K562 (cell line): ENCODE data around the gene TTBK2. TPM values are rescaled to one million over a fixed set of nuclear protein-coding genes. Genes with fewer than 3 reads are reported as not detected.

Experiments used
- ATAC-seq: fragments of 200-7000 bp; cut with Tn5 transposase; 3 replicates; pipeline ENCODE4 v1.9.1; 2020; ENCODE audit warnings: moderate library complexity
- BruUV-seq: library from RNA; stranded (reverse); fragments of 400-500 nt; replicated peaks from 2 replicates; lab custom pipeline; 2021; lab: Mats Ljungman, UMichigan
- CTCF ChIA-PET: fragments of 300-600 bp; formaldehyde crosslinking; extraction: SDS; loops from one replicate; lab custom pipeline; 2021; ENCODE audit warnings: low intra/inter-chr PET ratio; lab: Yijun Ruan, JAX
- POLR2A ChIA-PET: fragments of 300-600, 350-650 bp; sonication (Branson Sonifier 250); formaldehyde crosslinking; extraction: SDS; loops from one replicate; lab custom pipeline; 2021; ENCODE audit warnings: antibody characterized with exemption, inconsistent platforms; lab: Yijun Ruan, JAX
- DNase-seq, 4 experiments: peaks; one replicate each; pipeline versions ENCODE4 v3.0.0 to v3.0.0-alpha.2; 2011 to 2018; ENCODE audit warnings: low spot score in 3 of 4, mixed read lengths in 3 of 4; ENCODE audit errors: extremely low read depth in 1 of 4
- FAIRE-seq: peaks from 2 replicates; lab custom pipeline; 2011; peaks lifted over from hg19 to GRCh38; lab: Jason Lieb, UNC
- H2AFZ ChIP-seq: 2 replicates; pipeline ENCODE4 v1.6.0; 2011; ENCODE audit warnings: low read depth, low read length, control low read depth, inconsistent platforms
- H3K27ac ChIP-seq: fragments of 200-600 bp; 3 replicates; pipeline ENCODE4 v1.8.0; 2011; ENCODE audit warnings: low read depth, mild to moderate bottlenecking, control low read depth, inconsistent platforms, low read length, moderate library complexity, mixed read lengths; ENCODE audit errors: extremely low read depth
- H3K27me3 ChIP-seq, 2 experiments: fragments of 300-600 bp in 1 of 2; 2 replicates in 1 of 2; 3 replicates in 1 of 2; pipeline versions ENCODE4 v1.6.0 to v1.8.0; 2011; ENCODE audit warnings: inconsistent platforms in 2 of 2, low read length in 2 of 2, mild to moderate bottlenecking in 1 of 2, mixed read lengths in 1 of 2, moderate library complexity in 1 of 2; ENCODE audit not compliant: control insufficient read depth in 2 of 2, insufficient read depth in 2 of 2
- H3K36me3 ChIP-seq: fragments of 300-600 bp; 3 replicates; pipeline ENCODE4 v1.8.0; 2011; ENCODE audit warnings: mild to moderate bottlenecking, low read length, inconsistent platforms; ENCODE audit not compliant: control insufficient read depth, insufficient read depth
- H3K4me1 ChIP-seq, 2 experiments: fragments of 200-600 bp in 1 of 2; replicated peaks in 1 of 2; 2 replicates in 1 of 2; 3 replicates in 1 of 2; pipeline versions ENCODE4 v1.5.1 to v1.8.0; 2011; ENCODE audit warnings: inconsistent platforms in 2 of 2, low read length in 2 of 2, mild to moderate bottlenecking in 1 of 2, mixed read lengths in 1 of 2, moderate library complexity in 1 of 2; ENCODE audit not compliant: control insufficient read depth in 2 of 2, insufficient read depth in 2 of 2
- H3K4me2 ChIP-seq: 2 replicates; pipeline ENCODE4 v1.6.1; 2011; ENCODE audit warnings: low read length, control low read depth, inconsistent platforms, mixed read lengths; ENCODE audit not compliant: insufficient read depth
- H3K4me3 ChIP-seq: fragments of 200-600 bp; sonication (generic), shearing (Covaris generic); 2 replicates; pipeline ENCODE4 v1.5.1; 2016; ENCODE audit warnings: control low read depth, inconsistent platforms
- H3K79me2 ChIP-seq: fragments of 200-600 bp; 3 replicates; pipeline ENCODE4 v1.8.0; 2011; ENCODE audit warnings: low read length, inconsistent platforms; ENCODE audit not compliant: control insufficient read depth, insufficient read depth
- H3K9ac ChIP-seq, 2 experiments: 2 replicates each; pipeline versions ENCODE4 v1.6.0 to v1.6.1; 2011; ENCODE audit warnings: low read depth in 2 of 2, low read length in 2 of 2, control low read depth in 1 of 2, inconsistent platforms in 1 of 2, mild to moderate bottlenecking in 1 of 2, mixed read lengths in 1 of 2; ENCODE audit not compliant: insufficient read depth in 1 of 2
- H3K9me1 ChIP-seq: one replicate; pipeline ENCODE4 v1.6.0; 2011; ENCODE audit warnings: inconsistent platforms, mild to moderate bottlenecking, low read length, moderate library complexity; ENCODE audit not compliant: control insufficient read depth, insufficient read depth
- H3K9me3 ChIP-seq: replicated peaks from 2 replicates; pipeline ENCODE4 v1.5.1; 2011; ENCODE audit warnings: low read depth, low read length, inconsistent platforms; ENCODE audit not compliant: control insufficient read depth, insufficient read depth
- H4K20me1 ChIP-seq: replicated peaks from 2 replicates; pipeline ENCODE4 v1.6.1; 2011; ENCODE audit warnings: low read length, inconsistent platforms, mixed read lengths; ENCODE audit not compliant: control insufficient read depth, insufficient read depth
- ARID4B ChIP-seq: sonication (generic); formaldehyde crosslinking; IDR thresholded peaks from 2 replicates; pipeline ENCODE4 v1.8.0; 2022; ENCODE audit warnings: mild to moderate bottlenecking, missing genetic modification reagents
- E2F1 ChIP-seq: sonication (generic); formaldehyde crosslinking; IDR thresholded peaks from 2 replicates; pipeline ENCODE4 v1.8.1; 2023; ENCODE audit warnings: mild to moderate bottlenecking, missing genetic modification reagents, moderate library complexity
- HNRNPK ChIP-seq: fragments of 200-400 bp; formaldehyde crosslinking; IDR thresholded peaks from one replicate; pipeline ENCODE4 v1.6.1; 2018; ENCODE audit warnings: mild to moderate bottlenecking, low read depth, low read length; ENCODE audit not compliant: poor library complexity, severe bottlenecking
- KHSRP ChIP-seq: fragments of 450-650 bp; IDR thresholded peaks from 2 replicates; pipeline ENCODE4 v1.6.1; 2017
- NFIX ChIP-seq: fragments of 250-450 bp; sonication (Bioruptor Pico); IDR thresholded peaks from 2 replicates; pipeline ENCODE4 v1.4.0; 2020; ENCODE audit warnings: low read depth, mild to moderate bottlenecking, moderate library complexity
- NR1H2 ChIP-seq: sonication (generic); formaldehyde crosslinking; IDR thresholded peaks from 2 replicates; pipeline ENCODE4 v1.4.0; 2020; ENCODE audit warnings: mild to moderate bottlenecking, missing genetic modification reagents
- WGBS: fragments of 100-300 bp; shearing (Covaris generic); methylation state at CpG from one replicate; pipeline ENCODE4 v1.1.6; 2016; ENCODE audit warnings: low coverage, mixed read lengths; ENCODE audit not compliant: insufficient coverage; ENCODE audit errors: missing lambda C conversion rate; 5-methylcytosine and 5-hydroxymethylcytosine counted together
- in situ Hi-C: fragments of 300-500 bp; cut with MboI; formaldehyde crosslinking; loops from 4 replicates; pipeline ENCODE4 v1.15.0; 2018; ENCODE audit warnings: inconsistent platforms, mixed read lengths
- intact Hi-C: fragments of 100-400 bp; cut with micrococcal nuclease; formaldehyde crosslinking; loops from 2 replicates; pipeline ENCODE4 v1.14.2; 2022
- polyA plus RNA-seq, 8 experiments: library from polyadenylated mRNA; depleted of rRNA in 4 of 8; stranded (reverse) in 5 of 8; unstranded in 3 of 8; fragments of >200 nt; fragmentation: Nextera tagmentation in 2 of 8; fragmentation: Illumina TruSeq in 1 of 8; extraction: Ambion mirVana in 2 of 8; extraction: Trizol in 1 of 8; gene quantifications; 2 replicates each; pipeline versions ENCODE4 v1.2.1 to v1.2.3, GENCODE V29; 2011 to 2014; ENCODE audit warnings: inconsistent platforms in 1 of 8, missing spikeins in 1 of 8
- total RNA-seq, 7 experiments: library from RNA; depleted of rRNA in 6 of 7; stranded (reverse); fragments of >200 nt in 6 of 7; fragmentation: Illumina TruSeq in 2 of 7; extraction: Trizol in 2 of 7; gene quantifications; 2 replicates each; pipeline versions ENCODE4 v1.2.1 to v1.2.3, GENCODE V29; 2011 to 2021; ENCODE audit warnings: low replicate concordance in 1 of 7

TTBK2 gene
- total and polyA plus RNA-seq, 9 of the 15 experiments (the other 6 are each of a cell fraction or from before 2014, with no cell fraction given), result 0.89 to 8.0 (median 4.8) TPM

- H3K4me2 ChIP-seq, result no peak overlapping the region
- H3K9me1 ChIP-seq, result no peaks in the 10 kb centered on the region
- peaks cover 3% of the 10 kb centered on the region; the same call in 1 of the 2 replicates for H4K20me1 ChIP-seq
- 54% methylated on average over 6 of the region's 6 CpGs for WGBS
- CTCF ChIA-PET, result no interaction called here
- ATAC-seq (no peak), DNase-seq (no peak)
- H3K79me2 ChIP-seq, result no peaks in the 10 kb centered on the region
- H3K27me3 ChIP-seq, result no peaks in the 10 kb centered on the region
- no peak overlapping the region for H3K4me3 ChIP-seq
- H3K27ac ChIP-seq, result no peak overlapping the region
- 0 out of 4 replicates have a peak overlapping the region, but pooled peaks of 1 of the 2 experiments have one; percentile 13 for H3K9ac ChIP-seq
- no peaks in the 10 kb centered on the region; a peak in 2 of 5 replicates for H3K4me1 ChIP-seq
- no peak overlapping the region for H2AFZ ChIP-seq
- H3K9me3 ChIP-seq, result no peaks in the 10 kb centered on the region
- H3K36me3 ChIP-seq, result no peaks in the 10 kb centered on the region
- POLR2A ChIA-PET, result no interaction called here
- no peak for TF ChIP-seq NFIX (CRISPR knock-in tag)
- TF ChIP-seq HNRNPK, result no peak
- TF ChIP-seq E2F1, result no peak
- no peak for TF ChIP-seq ARID4B (CRISPR knock-in tag)
- TF ChIP-seq KHSRP, result no peak
- no peak for TF ChIP-seq NR1H2 (CRISPR knock-in tag)
- TF ChIP-seq, all 486 proteins: peak for 0
- intact Hi-C loops (no loop called here), in situ Hi-C loops (no loop called here)
- FAIRE-seq, result no peak
- BruUV-seq, result no TSS peak
Measured at GRCh38 chr15:42693942-42694341, 226.6 kb downstream of the TTBK2 start.
